GM12864 (cell line): ENCODE data around the gene RCOR1.
"Not testable (repeated sequence)": the region's sequence is repeated elsewhere in the genome, so short reads cannot be mapped to it uniquely, and the experiment has no call there.

Experiments used
- DNase-seq: peaks from one replicate; pipeline ENCODE4 v3.0.0-alpha.2; 2011; ENCODE audit warnings: low read depth
- H3K4me3 ChIP-seq: 2 replicates; pipeline ENCODE4 v1.5.1; 2011; ENCODE audit warnings: mild to moderate bottlenecking, low read depth, low read length, control low read depth
- CTCF ChIP-seq: IDR thresholded peaks from 2 replicates; pipeline ENCODE4 v1.5.1; 2011; ENCODE audit warnings: low read depth, mild to moderate bottlenecking, moderate library complexity, low read length, control low read depth, inconsistent platforms; ENCODE audit errors: missing control alignments

The RCOR1 gene

GRCh38 chr14:102630405-102630804 is 38.0 kb downstream of the RCOR1 start:
- H3K4me3 ChIP-seq = no peak overlapping the region
- DNase-seq = no peak
- TF ChIP-seq CTCF = no peak

- H3K4me3 ChIP-seq = no peak overlapping the region
- DNase-seq = no peak
- TF ChIP-seq CTCF = no peak
Measured at GRCh38 chr14:102630881-102631280, 38.4 kb downstream of the RCOR1 start.

- no peak overlapping the region for H3K4me3 ChIP-seq
- no peak for TF ChIP-seq CTCF
- DNase-seq = no peak
Measured at GRCh38 chr14:102633906-102634595, 41.6 kb downstream of the RCOR1 start.

- H3K4me3 ChIP-seq, DNase-seq: not testable (repeated sequence)
Measured at GRCh38 chr14:102639611-102640010, 47.2 kb downstream of the RCOR1 start.

GRCh38 chr14:102644523-102644922 is 52.1 kb downstream of the RCOR1 start:
- DNase-seq = no peak
- no peak for TF ChIP-seq CTCF
- H3K4me3 ChIP-seq = no peak overlapping the region

- no peak for TF ChIP-seq CTCF
- DNase-seq = no peak
- H3K4me3 ChIP-seq = no peak overlapping the region
Measured at GRCh38 chr14:102645746-102646440, 53.4 kb downstream of the RCOR1 start.

GRCh38 chr14:102646615-102647014 is 54.2 kb downstream of the RCOR1 start:
- no peak overlapping the region for H3K4me3 ChIP-seq
- TF ChIP-seq CTCF = no peak
- DNase-seq = no peak
